ENCODE measurements around the gene C22orf15. TPM values are rescaled to one million over a fixed set of nuclear protein-coding genes. Genes with fewer than 3 reads are reported as not detected.

The C22orf15 gene
- total RNA-seq, 1 experiment from 2014 or later, result 0.81 TPM

GRCh38 chr22:23787910-23788309 is 25.1 kb downstream of the C22orf15 start:
- H2BK12ac ChIP-seq (ENCODE audit: insufficient read length, low read depth, low read length), result no peak overlapping the region
- H2BK15ac ChIP-seq (ENCODE audit: low read depth, low read length), result no peak overlapping the region
- no peaks in the 10 kb centered on the region for H3K27me3 Mint-ChIP-seq (ENCODE audit: low read depth)
- H3K4me1 ChIP-seq (ENCODE audit: insufficient read depth, low read length), result peaks cover 2% of the 10 kb centered on the region; the same call in 1 of the 2 replicates
- peak overlapping the region in 2 of 3 experiments; percentile 78 to 83; a peak in 2 of 7 replicates for H3K27ac Mint-ChIP-seq
- H3K4me2 ChIP-seq (ENCODE audit: insufficient read depth, insufficient read length, low read length), result peak overlapping the region; percentile 70
- peaks cover 16% of the 10 kb centered on the region; the same call in 1 of the 2 replicates for H3K79me2 ChIP-seq (ENCODE audit: insufficient read depth, low read length)
- H2AFZ ChIP-seq (ENCODE audit: low read length), result no peak overlapping the region
- H4K20me1 ChIP-seq (ENCODE audit: control insufficient read depth, insufficient read depth, insufficient read length), result no peaks in the 10 kb centered on the region
- no peak overlapping the region for H4K91ac ChIP-seq (ENCODE audit: insufficient read length, low read depth, low read length)
- H2AK5ac ChIP-seq (ENCODE audit: insufficient read length, low read length), result no peak overlapping the region
- no peak overlapping the region for H4K5ac ChIP-seq (ENCODE audit: insufficient read length, low read depth, low read length)
- peaks cover 2% of the 10 kb centered on the region for H3K23me2 ChIP-seq (ENCODE audit: insufficient read length, low read depth, low read length, poor library complexity, severe bottlenecking)
- H3K56ac ChIP-seq (ENCODE audit: insufficient read length, low read depth, low read length), result no peak overlapping the region
- no peak overlapping the region for H3K4ac ChIP-seq (ENCODE audit: low read depth, low read length)
- no peak overlapping the region for H3K18ac ChIP-seq (ENCODE audit: insufficient read length, low read depth, low read length)
- no peak overlapping the region for H2BK5ac ChIP-seq (ENCODE audit: insufficient read length, low read length)
- H3K36me3 Mint-ChIP-seq (ENCODE audit: insufficient read depth in 1 of 3, low read depth in 3 of 3), result peaks cover 2 to 20% (median 20%) of the 10 kb centered on the region in 3 experiments; a peak in 6 of 7 replicates
- no peak overlapping the region for H3K14ac ChIP-seq (ENCODE audit: insufficient read depth, low read length)
- H3K9me3 ChIP-seq (ENCODE audit: control insufficient read depth, low read depth, low read length), result no peaks in the 10 kb centered on the region
- H3K27me3 ChIP-seq (ENCODE audit: insufficient read depth, low read length), result no peaks in the 10 kb centered on the region
- H2BK120ac ChIP-seq (ENCODE audit: low read depth, low read length, poor library complexity, severe bottlenecking), result no peak overlapping the region
- peak overlapping the region; percentile 75 for H3K9ac ChIP-seq (ENCODE audit: extremely low read depth, insufficient read length, low read length)
- H3T11ph ChIP-seq (ENCODE audit: low read length), result no peak overlapping the region
- no peak for DNase-seq
- WGBS (ENCODE audit: extremely low coverage, insufficient read length, low lambda C conversion rate), result no CpG with 5 or more reads among the region's 3 CpGs
- no peak overlapping the region for H3K27ac ChIP-seq (ENCODE audit: insufficient read length, low read depth, low read length)
- H3K4me1 Mint-ChIP-seq, result peaks cover 22 to 30% of the 10 kb centered on the region in 2 experiments
- H4K8ac ChIP-seq (replicated peaks; ENCODE audit: insufficient read length, low read depth, low read length), result no peak overlapping the region
- H2BK20ac ChIP-seq (ENCODE audit: low read depth, low read length, poor library complexity, severe bottlenecking), result no peak overlapping the region
- no peak overlapping the region for H3K23ac ChIP-seq (ENCODE audit: insufficient read length, low read depth, low read length)
- no peaks in the 10 kb centered on the region for H3K79me1 ChIP-seq (ENCODE audit: insufficient read depth, low read depth, low read length, poor library complexity, severe bottlenecking)
- no peak for TF ChIP-seq CTCF (conservative IDR thresholded peaks at IDR 0.05)
- H3K9me3 Mint-ChIP-seq, result no peaks in the 10 kb centered on the region
- H3K4me3 Mint-ChIP-seq, result peak overlapping the region; percentile 88 to 95
